GM12874 (cell line): ENCODE data around the gene DIDO1.

Source experiments
- CTCF ChIP-seq: IDR thresholded peaks from 2 replicates; pipeline ENCODE4 v1.5.1; 2011; ENCODE audit warnings: low read depth, mild to moderate bottlenecking, control low read depth, low read length, moderate library complexity; ENCODE audit not compliant: insufficient read depth

DIDO1 gene

GRCh38 chr20:62943396-62943795, 17.1 kb upstream of the DIDO1 start:
- no peak for TF ChIP-seq CTCF

- no peak for TF ChIP-seq CTCF
These were observed 16.2 kb upstream of the DIDO1 start for GRCh38 chr20:62942456-62942855.

GRCh38 chr20:62941792-62942191, 15.5 kb upstream of the DIDO1 start:
- no peak for TF ChIP-seq CTCF

GRCh38 chr20:62940875-62941274, 14.6 kb upstream of the DIDO1 start:
- no peak for TF ChIP-seq CTCF

- TF ChIP-seq CTCF, result no peak
These were observed 12.0 kb upstream of the DIDO1 start, which contains the start of gene GID8 for GRCh38 chr20:62938105-62938888. Gene GID8 (plus strand): TSS chr20:62938147. CDS start chr20:62941503, 3,356 bp downstream.

GRCh38 chr20:62937268-62938104, 11.2 kb upstream of the DIDO1 start:
- no peak for TF ChIP-seq CTCF

- TF ChIP-seq CTCF, result no peak
These were observed 9.8 kb upstream of the DIDO1 start for GRCh38 chr20:62935968-62936585.
